ENCODE data around the gene SORCS1.

Gene SORCS1

GRCh38 chr10:106577756-106578155 lies 586.8 kb downstream of the SORCS1 start:
- no peak for DNase-seq (ENCODE audit: low spot score)

- no peak for DNase-seq (ENCODE audit: low spot score)
Measured at GRCh38 chr10:106577266-106577665, 587.2 kb downstream of the SORCS1 start.

GRCh38 chr10:106576534-106576933 lies 588.0 kb downstream of the SORCS1 start:
- DNase-seq (ENCODE audit: low spot score): no peak

- peak; percentile 4 for DNase-seq (ENCODE audit: low spot score)
Measured at GRCh38 chr10:106573106-106573505, 591.4 kb downstream of the SORCS1 start.

- peak; percentile 10 for DNase-seq (ENCODE audit: low spot score)
Measured at GRCh38 chr10:106571192-106571946, 593.1 kb downstream of the SORCS1 start.

- DNase-seq (ENCODE audit: low spot score): no peak
Measured at GRCh38 chr10:106570268-106570667, 594.2 kb downstream of the SORCS1 start.

GRCh38 chr10:106567629-106568028 lies 596.9 kb downstream of the SORCS1 start:
- no peak for DNase-seq (ENCODE audit: low spot score)

GRCh38 chr10:106566873-106567272 lies 597.6 kb downstream of the SORCS1 start:
- no peak for DNase-seq (ENCODE audit: low spot score)

GRCh38 chr10:106565546-106565945 lies 599.0 kb downstream of the SORCS1 start:
- DNase-seq (ENCODE audit: low spot score): no peak

- DNase-seq (ENCODE audit: low spot score): no peak
Measured at GRCh38 chr10:106563384-106563783, 601.1 kb downstream of the SORCS1 start.

GRCh38 chr10:106560925-106561640 lies 603.4 kb downstream of the SORCS1 start:
- peak; percentile 16 for DNase-seq (ENCODE audit: low spot score)

- no peak for DNase-seq (ENCODE audit: low spot score)
Measured at GRCh38 chr10:106559442-106559841, 605.1 kb downstream of the SORCS1 start.

GRCh38 chr10:106557951-106558733 lies 606.4 kb downstream of the SORCS1 start:
- DNase-seq (ENCODE audit: low spot score): no peak

GRCh38 chr10:106557053-106557452 lies 607.5 kb downstream of the SORCS1 start:
- DNase-seq (ENCODE audit: low spot score): no peak

GRCh38 chr10:106555599-106555998 lies 608.9 kb downstream of the SORCS1 start:
- no peak for DNase-seq (ENCODE audit: low spot score)

GRCh38 chr10:106551501-106552062 lies 612.9 kb downstream of the SORCS1 start:
- no peak for DNase-seq (ENCODE audit: low spot score)

GRCh38 chr10:106548832-106549231 lies 615.7 kb downstream of the SORCS1 start:
- DNase-seq (ENCODE audit: low spot score): no peak

GRCh38 chr10:106547047-106547635 lies 617.4 kb downstream of the SORCS1 start:
- DNase-seq (ENCODE audit: low spot score): no peak

- no peak for DNase-seq (ENCODE audit: low spot score)
Measured at GRCh38 chr10:106542461-106542860, 622.0 kb downstream of the SORCS1 start.

- no peak for DNase-seq (ENCODE audit: low spot score)
Measured at GRCh38 chr10:106540645-106541044, 623.9 kb downstream of the SORCS1 start.

GRCh38 chr10:106537866-106538265 lies 626.6 kb downstream of the SORCS1 start:
- DNase-seq (ENCODE audit: low spot score): no peak
